HG03139 (cell line): ENCODE data around the gene SRGAP2C.
A peak's percentile ranks its signal among the peaks of the same experiment; 100 is the strongest.
"Not testable (repeated sequence)": the region's sequence is repeated elsewhere in the genome, so short reads cannot be mapped to it uniquely, and the experiment has no call there.

ENCODE experiments used
- ATAC-seq: cut with Tn5 transposase; IDR thresholded peaks from one replicate; pipeline ENCODE4 v1.9.1; 2021; ENCODE audit not compliant: unreplicated experiment

Gene SRGAP2C

GRCh38 chr1:121324726-121325125, 140.0 kb downstream of the SRGAP2C start:
- ATAC-seq: not testable (repeated sequence)

GRCh38 chr1:121332141-121332540, 147.4 kb downstream of the SRGAP2C start:
- not testable (repeated sequence) for ATAC-seq

GRCh38 chr1:121332599-121333562, 148.1 kb downstream of the SRGAP2C start:
- ATAC-seq: not testable (repeated sequence)

- peak; percentile 56 for ATAC-seq
These were observed 153.2 kb downstream of the SRGAP2C start for GRCh38 chr1:121337958-121338357.

- not testable (repeated sequence) for ATAC-seq
These were observed 154.8 kb downstream of the SRGAP2C start for GRCh38 chr1:121339611-121340010.

GRCh38 chr1:121343311-121343906, 158.6 kb downstream of the SRGAP2C start:
- ATAC-seq: not testable (repeated sequence)

- not testable (repeated sequence) for ATAC-seq
These were observed 159.6 kb downstream of the SRGAP2C start for GRCh38 chr1:121344355-121344754.

GRCh38 chr1:121346654-121347053, 161.9 kb downstream of the SRGAP2C start:
- ATAC-seq: not testable (repeated sequence)

- not testable (repeated sequence) for ATAC-seq
These were observed 162.7 kb downstream of the SRGAP2C start for GRCh38 chr1:121347476-121347875.

- ATAC-seq: not testable (repeated sequence)
These were observed 163.3 kb downstream of the SRGAP2C start for GRCh38 chr1:121348115-121348514.

GRCh38 chr1:121349332-121349967, 164.7 kb downstream of the SRGAP2C start:
- not testable (repeated sequence) for ATAC-seq

GRCh38 chr1:121355711-121356420, 171.1 kb downstream of the SRGAP2C start:
- ATAC-seq: not testable (repeated sequence)

GRCh38 chr1:121356819-121357218, 172.0 kb downstream of the SRGAP2C start:
- ATAC-seq: not testable (repeated sequence)

- ATAC-seq: not testable (repeated sequence)
These were observed 175.8 kb downstream of the SRGAP2C start for GRCh38 chr1:121360531-121360930.

- ATAC-seq: not testable (repeated sequence)
These were observed 176.9 kb downstream of the SRGAP2C start for GRCh38 chr1:121361451-121362233.

GRCh38 chr1:121362234-121362883, 177.6 kb downstream of the SRGAP2C start:
- not testable (repeated sequence) for ATAC-seq

GRCh38 chr1:121365316-121365715, 180.5 kb downstream of the SRGAP2C start:
- not testable (repeated sequence) for ATAC-seq

- not testable (repeated sequence) for ATAC-seq
These were observed 180.9 kb downstream of the SRGAP2C start for GRCh38 chr1:121365723-121366122.

- ATAC-seq: not testable (repeated sequence)
These were observed 181.4 kb downstream of the SRGAP2C start for GRCh38 chr1:121366171-121366570.
